Neural cell (in vitro differentiated cells): ENCODE measurements around the gene PID1.

ENCODE experiments used
- EZH2 ChIP-seq: fragments of 200-600, 300-800 bp; shearing (Covaris generic), sonication (generic); IDR thresholded peaks from 2 replicates; pipeline ENCODE4 v1.6.1; 2014; ENCODE audit warnings: antibody characterized with exemption, low read length, borderline replicate concordance, mild to moderate bottlenecking; ENCODE audit not compliant: insufficient read depth, poor library complexity, severe bottlenecking
- MXI1 ChIP-seq: fragments of 450-650 bp; conservative IDR thresholded peaks from 2 replicates; pipeline ENCODE4 v1.6.1; 2014; ENCODE audit warnings: antibody characterized with exemption, mild to moderate bottlenecking; ENCODE audit not compliant: poor library complexity, severe bottlenecking
- POLR2AphosphoS5 ChIP-seq: IDR thresholded peaks from 2 replicates; pipeline ENCODE4 v1.6.1; 2012
- RAD21 ChIP-seq: fragments of 450-650 bp; conservative IDR thresholded peaks from 2 replicates; pipeline ENCODE4 v1.6.1; 2014; ENCODE audit warnings: antibody characterized with exemption, mild to moderate bottlenecking, moderate library complexity
- SMC3 ChIP-seq: fragments of 450-650 bp; conservative IDR thresholded peaks from 2 replicates; pipeline ENCODE4 v1.6.1; 2014; ENCODE audit warnings: antibody characterized with exemption, mild to moderate bottlenecking, moderate library complexity; ENCODE audit not compliant: poor library complexity
- TAF1 ChIP-seq: IDR thresholded peaks from 2 replicates; pipeline ENCODE4 v1.6.1; 2012; ENCODE audit warnings: low read depth
- TF ChIP-seq, protein P1 (sequence below): fragments of 450-650 bp; IDR thresholded peaks from 2 replicates; pipeline ENCODE4 v1.5.1; 2014; ENCODE audit warnings: antibody characterized with exemption, mild to moderate bottlenecking, moderate library complexity; ENCODE audit not compliant: poor library complexity, severe bottlenecking
- TF ChIP-seq, protein P2 (sequence below): IDR thresholded peaks from 2 replicates; pipeline ENCODE4 v1.6.1; 2012; ENCODE audit warnings: borderline replicate concordance

DNA sequence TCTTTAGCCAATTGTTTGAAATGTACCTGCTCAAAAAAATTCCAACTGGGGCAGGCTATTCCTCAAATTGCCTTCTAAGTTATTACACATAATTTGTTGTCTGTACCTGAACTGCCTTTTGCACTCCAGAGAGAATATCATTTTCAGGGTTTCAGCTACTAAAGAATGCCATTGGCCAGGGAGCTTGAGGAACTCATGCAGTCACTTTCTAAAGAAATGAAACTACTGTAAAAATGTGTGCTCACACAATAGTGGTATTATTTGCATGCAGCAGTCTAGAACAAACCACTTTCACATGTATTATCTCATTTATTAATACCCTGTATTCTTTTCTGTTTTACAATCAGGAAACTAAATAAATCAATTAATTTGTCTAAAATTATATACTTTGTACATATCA, 152.2 kb downstream of the PID1 start:
- TF ChIP-seq, protein P1, sequence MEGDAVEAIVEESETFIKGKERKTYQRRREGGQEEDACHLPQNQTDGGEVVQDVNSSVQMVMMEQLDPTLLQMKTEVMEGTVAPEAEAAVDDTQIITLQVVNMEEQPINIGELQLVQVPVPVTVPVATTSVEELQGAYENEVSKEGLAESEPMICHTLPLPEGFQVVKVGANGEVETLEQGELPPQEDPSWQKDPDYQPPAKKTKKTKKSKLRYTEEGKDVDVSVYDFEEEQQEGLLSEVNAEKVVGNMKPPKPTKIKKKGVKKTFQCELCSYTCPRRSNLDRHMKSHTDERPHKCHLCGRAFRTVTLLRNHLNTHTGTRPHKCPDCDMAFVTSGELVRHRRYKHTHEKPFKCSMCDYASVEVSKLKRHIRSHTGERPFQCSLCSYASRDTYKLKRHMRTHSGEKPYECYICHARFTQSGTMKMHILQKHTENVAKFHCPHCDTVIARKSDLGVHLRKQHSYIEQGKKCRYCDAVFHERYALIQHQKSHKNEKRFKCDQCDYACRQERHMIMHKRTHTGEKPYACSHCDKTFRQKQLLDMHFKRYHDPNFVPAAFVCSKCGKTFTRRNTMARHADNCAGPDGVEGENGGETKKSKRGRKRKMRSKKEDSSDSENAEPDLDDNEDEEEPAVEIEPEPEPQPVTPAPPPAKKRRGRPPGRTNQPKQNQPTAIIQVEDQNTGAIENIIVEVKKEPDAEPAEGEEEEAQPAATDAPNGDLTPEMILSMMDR = no peak
- TF ChIP-seq EZH2 (no peak), POLR2AphosphoS5 (no peak), TAF1 (no peak), MXI1 (no peak), SMC3 (no peak), RAD21 (no peak)
- TF ChIP-seq, protein P2, sequence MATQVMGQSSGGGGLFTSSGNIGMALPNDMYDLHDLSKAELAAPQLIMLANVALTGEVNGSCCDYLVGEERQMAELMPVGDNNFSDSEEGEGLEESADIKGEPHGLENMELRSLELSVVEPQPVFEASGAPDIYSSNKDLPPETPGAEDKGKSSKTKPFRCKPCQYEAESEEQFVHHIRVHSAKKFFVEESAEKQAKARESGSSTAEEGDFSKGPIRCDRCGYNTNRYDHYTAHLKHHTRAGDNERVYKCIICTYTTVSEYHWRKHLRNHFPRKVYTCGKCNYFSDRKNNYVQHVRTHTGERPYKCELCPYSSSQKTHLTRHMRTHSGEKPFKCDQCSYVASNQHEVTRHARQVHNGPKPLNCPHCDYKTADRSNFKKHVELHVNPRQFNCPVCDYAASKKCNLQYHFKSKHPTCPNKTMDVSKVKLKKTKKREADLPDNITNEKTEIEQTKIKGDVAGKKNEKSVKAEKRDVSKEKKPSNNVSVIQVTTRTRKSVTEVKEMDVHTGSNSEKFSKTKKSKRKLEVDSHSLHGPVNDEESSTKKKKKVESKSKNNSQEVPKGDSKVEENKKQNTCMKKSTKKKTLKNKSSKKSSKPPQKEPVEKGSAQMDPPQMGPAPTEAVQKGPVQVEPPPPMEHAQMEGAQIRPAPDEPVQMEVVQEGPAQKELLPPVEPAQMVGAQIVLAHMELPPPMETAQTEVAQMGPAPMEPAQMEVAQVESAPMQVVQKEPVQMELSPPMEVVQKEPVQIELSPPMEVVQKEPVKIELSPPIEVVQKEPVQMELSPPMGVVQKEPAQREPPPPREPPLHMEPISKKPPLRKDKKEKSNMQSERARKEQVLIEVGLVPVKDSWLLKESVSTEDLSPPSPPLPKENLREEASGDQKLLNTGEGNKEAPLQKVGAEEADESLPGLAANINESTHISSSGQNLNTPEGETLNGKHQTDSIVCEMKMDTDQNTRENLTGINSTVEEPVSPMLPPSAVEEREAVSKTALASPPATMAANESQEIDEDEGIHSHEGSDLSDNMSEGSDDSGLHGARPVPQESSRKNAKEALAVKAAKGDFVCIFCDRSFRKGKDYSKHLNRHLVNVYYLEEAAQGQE = no peak
